Mesenchymal stem cell (in vitro differentiated cells and primary cell): ENCODE data around the gene TJP3.

Experiments
- DNase-seq: peaks from one replicate; pipeline ENCODE4 v3.0.0-alpha.2; 2013
- H2AFZ ChIP-seq: one replicate; pipeline ENCODE4 v1.6.1; 2013; ENCODE audit warnings: low read depth, mild to moderate bottlenecking, control low read depth, inconsistent platforms, low read length, moderate library complexity
- H2AK5ac ChIP-seq: 2 replicates; pipeline ENCODE4 v1.6.1; 2013; ENCODE audit warnings: low read length, moderate library complexity, mild to moderate bottlenecking, inconsistent platforms; ENCODE audit not compliant: severe bottlenecking
- H2BK120ac ChIP-seq: one replicate; pipeline ENCODE4 v1.6.1; 2013; ENCODE audit warnings: low read depth, mild to moderate bottlenecking, inconsistent platforms, low read length, moderate library complexity
- H2BK12ac ChIP-seq, 2 experiments: one replicate each; pipeline ENCODE4 v1.6.1; 2013; ENCODE audit warnings: inconsistent platforms in 2 of 2, low read length in 2 of 2, mild to moderate bottlenecking in 2 of 2, moderate library complexity in 2 of 2, control low read depth in 1 of 2
- H2BK15ac ChIP-seq: one replicate; pipeline ENCODE4 v1.6.1; 2013; ENCODE audit warnings: mild to moderate bottlenecking, low read depth, inconsistent platforms; ENCODE audit not compliant: poor library complexity, severe bottlenecking
- H2BK5ac ChIP-seq: 2 replicates; pipeline ENCODE4 v1.6.1; 2013; ENCODE audit warnings: low read depth, mild to moderate bottlenecking, low read length, control low read depth, inconsistent platforms; ENCODE audit not compliant: poor library complexity, severe bottlenecking
- H3K14ac ChIP-seq, 2 experiments: one replicate each; pipeline ENCODE4 v1.6.1; 2013; ENCODE audit warnings: inconsistent platforms in 2 of 2, low read length in 2 of 2, control low read depth in 1 of 2, mild to moderate bottlenecking in 1 of 2, moderate library complexity in 1 of 2
- H3K18ac ChIP-seq, 2 experiments: one replicate each; pipeline ENCODE4 v1.6.1; 2013; ENCODE audit warnings: inconsistent platforms in 2 of 2, low read length in 2 of 2, control low read depth in 1 of 2, low read depth in 1 of 2, mild to moderate bottlenecking in 1 of 2
- H3K23ac ChIP-seq, 2 experiments: one replicate each; pipeline ENCODE4 v1.6.1; 2013; ENCODE audit warnings: inconsistent platforms in 2 of 2, low read length in 2 of 2, mild to moderate bottlenecking in 2 of 2, moderate library complexity in 2 of 2, control low read depth in 1 of 2
- H3K27ac ChIP-seq: 2 replicates; pipeline ENCODE4 v1.5.1; 2013; ENCODE audit warnings: mild to moderate bottlenecking, moderate library complexity, low read length, control low read depth, inconsistent platforms; ENCODE audit not compliant: poor library complexity, severe bottlenecking
- H3K27me3 ChIP-seq, 2 experiments: 2 replicates each; pipeline versions ENCODE4 v1.6.1 to v1.7.0; 2013; ENCODE audit warnings: low read length in 2 of 2, mild to moderate bottlenecking in 2 of 2, moderate library complexity in 2 of 2, control low read depth in 1 of 2, inconsistent platforms in 1 of 2; ENCODE audit not compliant: control insufficient read depth in 1 of 2, insufficient read depth in 1 of 2
- H3K36me3 ChIP-seq, 2 experiments: 2 replicates each; pipeline versions ENCODE4 v1.6.1 to v1.7.0; 2013; ENCODE audit warnings: low read length in 2 of 2, control low read depth in 1 of 2, inconsistent platforms in 1 of 2, low read depth in 1 of 2, mild to moderate bottlenecking in 1 of 2; ENCODE audit not compliant: insufficient read depth in 2 of 2, control insufficient read depth in 1 of 2
- H3K4ac ChIP-seq, 2 experiments: one replicate each; pipeline ENCODE4 v1.6.1; 2013; ENCODE audit warnings: inconsistent platforms in 2 of 2, low read length in 2 of 2, mild to moderate bottlenecking in 2 of 2, moderate library complexity in 2 of 2, control low read depth in 1 of 2, low read depth in 1 of 2
- H3K4me1 ChIP-seq: 2 replicates; pipeline ENCODE4 v1.6.1; 2013; ENCODE audit warnings: low read depth, low read length, control low read depth; ENCODE audit not compliant: control insufficient read depth, insufficient read depth
- H3K4me2 ChIP-seq: 2 replicates; pipeline ENCODE4 v1.6.1; 2013; ENCODE audit warnings: low read length, mild to moderate bottlenecking, inconsistent platforms; ENCODE audit not compliant: poor library complexity, severe bottlenecking
- H3K4me3 ChIP-seq, 2 experiments: 2 replicates each; pipeline versions ENCODE4 v1.5.1 to v1.7.0; 2013; ENCODE audit warnings: low read length in 2 of 2, mild to moderate bottlenecking in 2 of 2, control low read depth in 1 of 2, low read depth in 1 of 2; ENCODE audit not compliant: insufficient read depth in 1 of 2
- H3K79me1 ChIP-seq: replicated peaks from 2 replicates; pipeline ENCODE4 v1.6.1; 2013; ENCODE audit warnings: mild to moderate bottlenecking, control low read depth, low read length, inconsistent platforms; ENCODE audit not compliant: poor library complexity, severe bottlenecking
- H3K9ac ChIP-seq: 2 replicates; pipeline ENCODE4 v1.7.0; 2013; ENCODE audit warnings: mild to moderate bottlenecking, low read length, moderate library complexity
- H3K9me3 ChIP-seq: 2 replicates; pipeline ENCODE4 v1.7.0; 2013; ENCODE audit warnings: mild to moderate bottlenecking, low read length; ENCODE audit not compliant: control insufficient read depth
- H4K8ac ChIP-seq: one replicate; pipeline ENCODE4 v1.6.1; 2013; ENCODE audit warnings: inconsistent platforms, mild to moderate bottlenecking, low read length, moderate library complexity
- H4K91ac ChIP-seq: one replicate; pipeline ENCODE4 v1.6.1; 2013; ENCODE audit warnings: mild to moderate bottlenecking, low read length, inconsistent platforms
- WGBS: methylation state at CpG from one replicate; pipeline ENCODE4 v1.1.7; 2013; ENCODE audit warnings: mixed read lengths; 5-methylcytosine and 5-hydroxymethylcytosine counted together

The TJP3 gene

GRCh38 chr19:3682286-3682685 lies 25.9 kb upstream of the TJP3 start:
- H3K9ac ChIP-seq, result no peak overlapping the region
- peaks cover 52% of the 10 kb centered on the region for H3K4me1 ChIP-seq
- WGBS, result 89% methylated on average over 10 of the region's 10 CpGs

DNA sequence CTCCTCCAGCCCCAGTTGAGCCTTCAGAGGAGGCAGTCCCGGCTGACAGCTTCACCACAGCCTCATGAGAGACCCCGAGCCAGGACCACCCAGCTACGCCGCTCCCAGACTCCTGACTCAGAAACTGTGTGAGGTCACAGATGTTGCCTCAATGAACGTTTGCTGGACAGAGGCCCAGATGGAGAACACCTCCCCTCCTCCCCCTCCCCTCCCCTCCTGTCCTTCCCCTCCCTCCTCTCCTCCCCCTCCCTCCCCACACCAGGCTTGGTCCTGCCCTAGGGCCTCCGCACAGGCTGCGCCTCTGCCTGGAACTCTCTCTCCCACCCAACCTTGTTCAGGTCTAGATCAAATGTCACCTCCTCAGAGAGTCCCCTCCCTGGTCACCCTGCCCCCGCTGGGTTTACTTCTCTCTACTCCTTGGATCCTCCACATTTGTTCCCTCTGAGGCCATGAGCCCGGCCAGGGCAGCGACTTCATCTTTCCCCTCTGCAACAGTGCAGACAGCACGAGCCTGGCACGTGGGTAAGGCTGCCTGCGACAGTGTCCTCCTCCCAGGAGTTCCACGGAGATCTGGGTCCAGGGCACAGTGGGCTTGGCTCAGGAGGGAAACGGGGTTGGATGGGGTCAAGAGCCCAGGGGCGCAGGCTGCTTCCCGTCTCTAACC lies 25.3 kb upstream of the TJP3 start:
- peak overlapping the region in 1 of 2 experiments; percentile 90 for H3K23ac ChIP-seq
- peak overlapping the region; percentile 75 to 99 for H2BK12ac ChIP-seq
- H2BK15ac ChIP-seq, result peak overlapping the region; percentile 53
- DNase-seq, result peak; percentile 85
- H3K18ac ChIP-seq, result peak overlapping the region; percentile 85 to 98
- peak overlapping the region; percentile 98 for H3K27ac ChIP-seq
- peak overlapping the region; percentile 18 for H3K4me2 ChIP-seq
- H2BK5ac ChIP-seq, result peak overlapping the region; percentile 75
- WGBS, result 44% methylated on average over 17 of the region's 17 CpGs
- H3K79me1 ChIP-seq, result peaks cover 16% of the 10 kb centered on the region
- peak overlapping the region; percentile 50 for H2BK120ac ChIP-seq
- peak overlapping the region; percentile 92 for H4K8ac ChIP-seq
- no peaks in the 10 kb centered on the region for H3K27me3 ChIP-seq
- H3K36me3 ChIP-seq, result peaks cover 20 to 42% of the 10 kb centered on the region in 2 experiments
- H3K4me3 ChIP-seq, result no peak overlapping the region
- H2AK5ac ChIP-seq, result peak overlapping the region; percentile 100
- H2AFZ ChIP-seq, result no peak overlapping the region
- H4K91ac ChIP-seq, result peak overlapping the region; percentile 95
- peak overlapping the region; percentile 39 to 92 for H3K4ac ChIP-seq
- no peak overlapping the region for H3K9ac ChIP-seq
- peaks cover 5% of the 10 kb centered on the region for H3K9me3 ChIP-seq
- peaks cover 58% of the 10 kb centered on the region for H3K4me1 ChIP-seq
- H3K14ac ChIP-seq, result peak overlapping the region in 1 of 2 experiments; percentile 63

More at GRCh38 chr19:3682286-3682685, 25.9 kb upstream of the TJP3 start:
- no peak overlapping the region for H3K23ac ChIP-seq
- H2BK12ac ChIP-seq, result peak overlapping the region in 1 of 2 experiments; percentile 10
- H3K14ac ChIP-seq, result no peak overlapping the region
- H3K27ac ChIP-seq, result peak overlapping the region; percentile 75
- no peak overlapping the region for H3K4ac ChIP-seq
- DNase-seq, result no peak
- no peak overlapping the region for H2BK120ac ChIP-seq
- H3K4me2 ChIP-seq, result no peak overlapping the region
- H3K36me3 ChIP-seq, result peaks cover 20 to 38% of the 10 kb centered on the region in 2 experiments
- H3K4me3 ChIP-seq, result no peak overlapping the region
- H2AFZ ChIP-seq, result no peak overlapping the region
- H3K9me3 ChIP-seq, result peaks cover 5% of the 10 kb centered on the region
- no peak overlapping the region for H4K8ac ChIP-seq
- no peak overlapping the region for H4K91ac ChIP-seq
- peak overlapping the region; percentile 53 for H2AK5ac ChIP-seq
- no peak overlapping the region for H3K18ac ChIP-seq
- H3K27me3 ChIP-seq, result no peaks in the 10 kb centered on the region
- peaks cover 16% of the 10 kb centered on the region for H3K79me1 ChIP-seq
- H2BK5ac ChIP-seq, result no peak overlapping the region
- H2BK15ac ChIP-seq, result no peak overlapping the region

- peak overlapping the region; percentile 85 to 98 for H3K18ac ChIP-seq
- peak overlapping the region; percentile 75 to 99 for H2BK12ac ChIP-seq
These were observed 24.7 kb upstream of the TJP3 start for GRCh38 chr19:3683405-3684053.

More at GRCh38 chr19:3683405-3684053, 24.7 kb upstream of the TJP3 start:
- WGBS, result 22% methylated on average over 23 of the region's 26 CpGs
- Histone ChIP-seq H3K27ac (peak overlapping the region; percentile 98), H3K4me3 (no peak overlapping the region), H4K8ac (peak overlapping the region; percentile 92), H3K4me2 (peak overlapping the region; percentile 33), H2BK120ac (no peak overlapping the region), H3K23ac (peak overlapping the region in 1 of 2 experiments; percentile 16), H3K79me1 (peaks cover 14% of the 10 kb centered on the region), H3K4me1 (peaks cover 64% of the 10 kb centered on the region), H3K14ac (peak overlapping the region in 1 of 2 experiments; percentile 63), H4K91ac (peak overlapping the region; percentile 95), H2BK15ac (peak overlapping the region; percentile 39), H3K4ac (peak overlapping the region; percentile 39 to 92), H3K9me3 (peaks cover 5% of the 10 kb centered on the region), H3K36me3 (peaks cover 20 to 37% of the 10 kb centered on the region in 2 experiments), H2BK5ac (peak overlapping the region; percentile 75), H3K9ac (no peak overlapping the region), H2AK5ac (peak overlapping the region; percentile 100), H3K27me3 (no peaks in the 10 kb centered on the region), H2AFZ (no peak overlapping the region)
- peak; percentile 90 for DNase-seq
